GM21825 (cell line): ENCODE measurements around the gene EHBP1L1.
A peak's percentile ranks its signal among the peaks of the same experiment; 100 is the strongest.

Experiments
- ATAC-seq: cut with Tn5 transposase; IDR thresholded peaks from one replicate; pipeline ENCODE4 v1.9.1; 2021; ENCODE audit warnings: mild to moderate bottlenecking, moderate library complexity; ENCODE audit not compliant: unreplicated experiment

The EHBP1L1 gene

GRCh38 chr11:65613091-65613928 is 37.5 kb downstream of the EHBP1L1 start:
- ATAC-seq, result no peak

DNA sequence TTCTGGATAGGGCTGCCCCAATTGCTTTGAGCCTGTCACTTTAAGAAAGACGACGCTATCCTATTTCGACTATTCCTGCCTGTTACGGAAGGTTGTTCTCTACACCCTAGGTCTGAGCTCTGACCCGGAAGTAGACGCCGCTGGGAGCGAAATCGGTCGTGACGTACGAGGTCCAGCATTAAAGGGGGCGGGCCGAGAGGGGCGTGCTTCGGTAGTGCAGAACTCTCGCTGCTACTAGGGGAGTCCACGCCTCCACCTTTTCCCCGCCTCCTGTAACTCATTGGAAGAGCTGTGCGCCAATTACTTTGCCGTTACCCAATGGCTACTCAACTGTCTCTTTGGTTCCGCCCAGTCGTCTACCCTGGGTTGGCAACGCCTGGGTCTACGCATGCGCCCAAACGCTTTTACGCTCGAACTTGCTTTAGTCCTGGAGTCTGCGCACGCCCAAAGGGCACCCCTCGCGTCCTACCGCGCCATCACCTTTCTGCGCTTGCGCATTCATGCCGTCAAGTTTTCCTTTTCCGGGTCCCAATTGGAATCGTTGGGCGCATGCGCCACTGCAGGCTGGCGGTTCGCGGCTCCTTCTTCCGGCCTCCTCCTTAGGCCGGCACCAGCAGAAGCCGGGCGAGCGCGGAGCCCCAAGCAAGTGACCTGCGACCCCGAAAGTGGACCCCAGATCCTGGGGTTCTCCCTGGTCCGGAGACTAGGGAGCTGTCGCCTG is 39.5 kb downstream of the EHBP1L1 start, which contains the start of gene PCNX3:
Gene PCNX3, plus strand, starts transcription at position 548 of the 721 bp plus-strand sequence. CDS start 536 bp downstream, outside the sequence.
- peak; percentile 66 for ATAC-seq

DNA sequence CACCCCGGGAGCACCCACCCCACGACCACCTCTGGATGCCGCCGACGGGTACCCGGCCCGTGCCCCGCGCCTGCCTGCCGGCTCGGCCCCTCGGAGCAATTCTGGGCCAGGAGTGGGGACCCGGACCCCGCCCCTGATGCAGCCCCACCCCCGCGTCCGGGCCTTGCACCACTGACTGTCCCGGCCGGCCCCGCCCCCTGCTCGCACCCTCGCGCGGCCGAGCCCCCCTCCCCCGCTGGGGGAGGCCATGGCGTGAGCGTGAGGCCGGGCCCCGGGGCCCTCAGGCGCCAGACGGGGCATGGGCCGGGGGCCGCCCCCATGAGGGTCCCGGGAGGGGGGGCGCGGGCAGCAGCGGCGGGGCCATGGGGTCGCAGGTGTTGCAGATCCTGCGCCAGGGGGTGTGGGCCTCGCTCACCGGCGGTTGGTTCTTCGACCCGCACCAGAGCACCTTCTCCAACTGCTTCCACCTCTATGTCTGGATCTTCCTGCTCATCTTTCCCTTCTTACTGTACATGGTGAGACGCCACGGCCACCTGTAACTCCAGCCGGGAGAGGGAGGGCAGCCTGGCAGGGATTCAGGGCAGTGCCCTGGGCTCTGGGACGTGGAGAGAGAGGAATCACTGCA is 40.2 kb downstream of the EHBP1L1 start:
- peak; percentile 2 for ATAC-seq

DNA sequence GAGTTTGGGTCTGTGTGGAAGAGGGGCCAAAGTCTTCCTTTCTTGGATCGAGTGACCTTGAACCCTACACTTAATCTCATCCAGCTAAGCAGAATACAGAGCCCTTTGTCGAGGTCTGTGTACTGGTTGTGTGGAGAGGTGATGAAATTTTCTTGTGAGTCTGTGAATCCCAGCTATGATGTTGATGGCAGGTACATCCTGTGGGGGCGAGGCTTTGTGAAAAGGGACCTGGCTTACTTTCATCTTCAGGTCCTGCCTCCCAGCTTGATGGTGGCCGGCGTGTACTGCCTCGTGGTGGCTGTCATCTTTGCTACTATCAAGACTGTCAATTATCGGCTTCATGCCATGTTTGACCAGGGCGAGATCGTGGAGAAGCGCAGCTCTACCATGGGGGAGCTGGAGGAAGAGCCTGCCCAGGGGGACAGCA is 40.7 kb downstream of the EHBP1L1 start:
- ATAC-seq, result no peak

DNA sequence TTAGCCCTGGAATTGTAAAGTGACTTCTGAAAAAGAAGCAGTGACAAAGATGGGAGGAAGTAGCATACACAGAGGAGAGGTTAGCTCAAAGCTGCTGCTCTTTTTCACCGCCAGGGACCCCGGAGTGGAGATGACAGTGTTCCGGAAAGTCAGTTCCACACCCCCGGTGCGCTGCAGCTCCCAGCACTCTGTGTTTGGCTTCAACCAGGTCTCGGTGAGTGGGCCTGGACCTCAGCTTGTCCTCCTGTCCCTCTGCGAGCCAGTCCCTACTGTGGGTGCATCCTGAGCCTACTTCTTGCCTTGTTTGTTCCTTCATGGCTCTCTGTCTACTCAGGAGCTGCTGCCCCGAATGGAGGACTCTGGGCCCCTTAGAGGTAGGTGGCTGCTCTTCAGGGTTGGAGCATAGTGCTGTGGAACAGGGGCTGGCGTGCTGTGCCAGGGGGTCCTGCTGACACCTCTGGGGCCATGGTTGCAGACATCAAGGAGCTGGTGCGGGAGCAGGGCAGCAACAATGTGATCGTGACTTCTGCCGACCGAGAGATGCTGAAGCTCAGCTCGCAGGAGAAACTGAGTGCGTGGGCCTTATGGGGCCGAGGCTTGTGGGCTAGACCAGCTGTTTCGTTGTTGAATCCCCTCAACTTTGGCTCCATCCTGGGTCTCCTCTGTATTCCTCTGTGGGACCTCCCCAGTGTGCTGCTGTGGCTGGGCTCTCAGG is 41.4 kb downstream of the EHBP1L1 start:
- no peak for ATAC-seq

GRCh38 chr11:65617990-65618751 is 42.3 kb downstream of the EHBP1L1 start:
- no peak for ATAC-seq

- ATAC-seq, result no peak
Measured at GRCh38 chr11:65618763-65619162, 42.9 kb downstream of the EHBP1L1 start.

GRCh38 chr11:65619281-65619928 is 43.6 kb downstream of the EHBP1L1 start:
- ATAC-seq, result no peak

DNA sequence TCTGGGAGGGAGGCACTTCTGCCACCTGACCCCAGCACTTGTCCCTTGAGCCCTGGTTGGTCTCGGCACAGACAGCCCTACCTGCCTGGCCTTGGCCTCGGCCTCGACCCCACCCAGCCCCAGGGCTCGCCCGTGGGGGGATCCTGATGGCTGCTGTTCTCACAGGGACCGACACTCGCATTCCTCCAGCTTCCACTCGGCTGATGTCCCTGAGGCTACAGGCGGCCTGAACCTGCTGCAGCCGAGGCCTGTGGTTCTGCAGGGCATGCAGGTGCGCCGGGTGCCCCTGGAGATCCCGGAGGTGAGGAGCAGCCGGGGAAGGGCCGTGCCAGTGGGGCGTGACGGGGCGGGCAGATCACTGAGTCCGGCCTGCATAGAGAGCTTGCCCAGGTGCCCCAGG is 44.8 kb downstream of the EHBP1L1 start:
- no peak for ATAC-seq

DNA sequence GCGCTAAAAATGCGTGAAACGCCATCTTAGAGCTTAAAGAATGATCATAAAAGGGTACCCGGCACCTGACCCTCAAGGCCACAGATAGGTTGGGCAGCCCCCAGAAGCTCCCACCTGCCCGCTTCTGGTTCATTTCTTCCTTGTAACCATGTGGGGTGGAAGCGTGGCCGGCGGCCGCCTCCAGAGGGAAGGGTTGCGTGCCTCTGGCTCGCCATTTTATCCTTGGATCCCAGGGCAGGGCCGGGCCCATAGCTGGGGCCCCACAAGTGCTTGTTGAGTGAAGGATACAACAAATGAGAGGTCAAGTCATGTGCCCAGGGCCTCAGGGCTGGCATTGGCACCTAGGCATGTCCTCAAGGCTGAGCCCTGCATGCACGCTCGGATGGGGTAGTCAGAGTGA is 45.6 kb downstream of the EHBP1L1 start:
- no peak for ATAC-seq

DNA sequence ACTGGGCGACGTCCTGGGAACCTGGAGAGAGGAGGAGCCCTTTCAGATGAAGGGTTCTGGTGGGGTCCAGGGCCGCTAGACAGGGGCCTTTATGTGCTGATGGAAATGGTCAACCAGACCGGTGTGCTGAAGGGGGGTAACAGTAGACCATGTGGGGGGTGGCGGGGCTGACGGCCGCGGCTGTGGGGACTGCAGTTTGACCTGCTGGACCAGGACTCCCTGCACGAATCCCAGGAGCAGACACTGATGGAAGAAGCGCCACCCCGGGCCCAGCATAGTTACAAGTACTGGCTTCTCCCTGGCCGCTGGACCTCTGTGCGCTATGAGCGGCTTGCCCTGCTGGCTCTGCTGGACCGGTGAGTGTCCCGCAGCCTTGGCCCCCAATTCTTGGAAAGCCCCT is 46.2 kb downstream of the EHBP1L1 start:
- no peak for ATAC-seq

DNA sequence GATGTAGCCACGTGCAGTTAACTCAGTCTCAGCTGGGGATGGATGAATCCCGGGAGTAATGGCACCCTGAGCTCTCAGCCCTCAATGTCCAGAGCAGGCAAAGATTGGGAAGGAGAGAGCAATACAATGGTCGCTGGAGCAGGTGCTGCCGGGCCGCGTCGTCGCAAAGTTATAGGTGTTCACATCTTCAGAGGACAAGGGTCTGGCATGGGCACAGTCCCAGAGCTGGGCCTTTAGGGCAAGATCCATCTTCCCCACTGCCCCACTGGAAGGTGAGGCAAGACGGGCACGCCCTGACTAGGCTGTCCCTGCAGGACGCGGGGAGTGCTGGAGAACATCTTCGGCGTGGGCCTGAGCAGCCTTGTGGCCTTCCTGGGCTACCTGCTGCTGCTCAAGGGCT is 47.3 kb downstream of the EHBP1L1 start:
- no peak for ATAC-seq

DNA sequence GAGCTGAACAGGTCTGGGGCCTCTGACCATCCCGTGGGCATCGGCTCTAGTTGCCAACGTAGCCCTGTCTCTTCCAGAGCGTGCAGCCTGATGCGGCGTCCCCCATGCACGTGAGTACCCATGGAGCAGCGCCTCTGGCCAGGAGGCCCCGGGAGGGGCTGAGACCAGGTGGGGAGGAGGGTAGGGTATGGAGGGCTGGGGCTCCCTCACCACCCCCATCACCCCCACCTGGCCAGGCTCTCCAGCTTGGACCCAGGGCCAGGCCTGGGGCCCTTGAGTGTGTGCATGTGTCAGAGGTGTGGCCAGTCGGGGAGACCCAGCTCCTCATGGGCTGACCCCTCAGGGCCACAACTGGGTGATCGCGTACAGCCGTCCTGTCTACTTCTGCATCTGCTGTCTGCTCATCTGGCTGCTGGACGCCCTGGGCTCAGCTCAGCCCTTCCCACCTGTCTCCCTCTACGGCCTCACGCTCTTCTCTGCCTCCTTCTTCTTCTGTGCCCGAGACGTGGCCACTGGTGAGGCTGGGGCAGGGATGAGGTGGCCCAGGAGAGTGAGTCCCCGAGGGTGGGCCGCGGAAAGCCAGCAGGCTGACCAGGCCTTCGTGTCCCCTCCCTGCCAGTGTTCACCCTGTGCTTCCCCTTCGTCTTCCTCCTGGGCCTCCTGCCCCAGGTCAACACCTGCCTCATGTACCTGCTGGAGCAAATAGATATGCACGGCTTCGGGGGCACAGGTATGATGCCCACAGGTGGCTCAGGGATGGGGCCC is 48.2 kb downstream of the EHBP1L1 start:
- no peak for ATAC-seq

DNA sequence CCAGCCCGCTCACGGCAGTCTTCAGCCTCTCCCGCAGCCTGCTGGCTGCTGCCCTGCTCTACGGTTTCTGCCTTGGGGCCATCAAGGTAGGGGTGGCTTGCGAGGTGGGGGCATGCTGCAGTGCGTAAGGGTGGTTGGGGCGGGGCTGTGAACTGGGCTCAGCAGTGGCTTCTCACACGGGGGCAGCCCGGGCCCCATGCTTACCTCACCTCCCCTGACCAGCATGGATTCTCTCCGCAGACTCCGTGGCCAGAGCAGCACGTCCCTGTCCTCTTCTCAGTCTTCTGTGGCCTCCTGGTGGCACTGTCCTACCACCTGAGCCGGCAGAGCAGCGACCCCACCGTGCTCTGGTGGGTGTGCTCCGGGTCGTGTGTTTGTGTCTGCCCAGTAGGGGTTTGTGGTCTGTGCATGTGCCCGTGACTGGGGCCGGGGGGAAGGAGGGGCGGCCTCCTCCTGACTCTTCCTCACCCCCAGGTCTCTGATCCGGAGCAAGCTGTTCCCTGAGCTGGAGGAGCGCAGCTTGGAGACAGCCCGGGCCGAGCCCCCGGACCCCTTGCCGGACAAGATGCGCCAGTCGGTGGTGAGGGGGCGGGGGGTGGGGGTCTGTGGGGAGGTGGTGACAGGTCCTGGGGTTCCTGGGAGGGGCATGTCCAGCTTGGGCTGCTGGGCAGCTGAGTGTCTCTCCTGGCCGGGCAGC is 49.2 kb downstream of the EHBP1L1 start:
- no peak for ATAC-seq

- ATAC-seq, result no peak
Measured at GRCh38 chr11:65625628-65626342, 49.9 kb downstream of the EHBP1L1 start.

GRCh38 chr11:65627202-65627601 is 51.3 kb downstream of the EHBP1L1 start:
- ATAC-seq, result no peak

DNA sequence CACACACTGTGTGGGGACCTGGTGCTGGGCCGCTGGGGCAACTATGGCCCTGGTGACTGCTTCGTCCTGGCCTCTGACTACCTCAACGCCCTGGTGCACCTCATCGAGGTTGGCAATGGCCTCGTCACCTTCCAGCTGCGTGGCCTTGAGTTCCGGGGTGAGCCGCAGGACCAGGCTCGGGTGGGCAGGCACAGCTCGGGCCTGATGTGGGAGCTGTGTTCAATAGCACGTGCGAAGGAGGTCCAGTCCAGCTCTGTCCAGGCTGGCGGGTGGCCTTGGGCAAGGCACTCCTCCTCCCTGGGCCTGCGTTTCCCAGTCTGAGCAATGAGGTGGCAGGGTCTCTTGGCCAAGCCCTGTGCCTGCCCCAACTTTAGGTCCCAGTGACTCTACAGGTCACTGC is 53.7 kb downstream of the EHBP1L1 start:
- ATAC-seq, result no peak

DNA sequence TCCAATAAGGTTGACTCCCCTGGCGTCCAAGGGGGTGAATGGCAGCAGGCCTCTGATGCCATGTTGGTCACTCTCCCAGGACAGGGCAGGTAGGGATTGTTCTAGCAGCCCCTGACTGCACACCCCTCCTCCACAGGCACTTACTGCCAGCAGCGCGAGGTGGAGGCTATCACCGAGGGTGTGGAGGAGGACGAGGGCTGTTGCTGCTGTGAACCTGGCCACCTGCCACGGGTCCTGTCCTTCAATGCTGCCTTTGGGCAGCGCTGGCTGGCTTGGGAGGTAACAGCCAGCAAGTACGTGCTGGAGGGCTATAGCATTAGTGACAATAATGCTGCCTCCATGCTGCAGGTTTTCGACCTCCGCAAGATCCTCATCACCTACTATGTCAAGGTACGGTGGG is 54.4 kb downstream of the EHBP1L1 start:
- ATAC-seq, result no peak
